SH-SY5Y (cell line): ENCODE data around the gene GPR65.

Source experiments
- GATA2 ChIP-seq: IDR thresholded peaks from 2 replicates; pipeline ENCODE4 v1.6.1; 2011; ENCODE audit warnings: mild to moderate bottlenecking, low read depth, low read length
- GATA3 ChIP-seq: IDR thresholded peaks from 2 replicates; pipeline ENCODE4 v1.6.1; 2011; ENCODE audit warnings: low read depth, mild to moderate bottlenecking, low read length, moderate library complexity

Gene GPR65, protein sequence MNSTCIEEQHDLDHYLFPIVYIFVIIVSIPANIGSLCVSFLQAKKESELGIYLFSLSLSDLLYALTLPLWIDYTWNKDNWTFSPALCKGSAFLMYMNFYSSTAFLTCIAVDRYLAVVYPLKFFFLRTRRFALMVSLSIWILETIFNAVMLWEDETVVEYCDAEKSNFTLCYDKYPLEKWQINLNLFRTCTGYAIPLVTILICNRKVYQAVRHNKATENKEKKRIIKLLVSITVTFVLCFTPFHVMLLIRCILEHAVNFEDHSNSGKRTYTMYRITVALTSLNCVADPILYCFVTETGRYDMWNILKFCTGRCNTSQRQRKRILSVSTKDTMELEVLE

DNA sequence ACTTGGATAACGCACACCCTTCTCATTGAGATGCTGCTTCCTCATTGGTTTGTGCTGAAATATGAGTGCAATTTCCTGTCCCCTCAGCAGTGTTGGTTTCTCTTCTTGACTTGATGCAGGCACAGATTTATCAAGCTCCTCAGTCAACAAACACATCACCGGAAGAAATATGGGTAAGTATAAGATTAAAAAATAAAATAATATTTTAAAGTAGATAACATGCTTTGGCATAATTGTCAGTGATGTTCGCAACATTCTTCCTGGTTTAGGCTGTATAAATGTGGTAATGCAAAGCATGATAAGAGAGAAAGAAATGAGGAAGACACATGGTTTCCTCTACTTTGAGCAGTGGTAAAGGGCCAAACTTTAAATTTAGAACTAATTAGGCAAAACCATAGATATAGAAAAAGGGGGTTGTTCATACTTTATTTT, at the start of gene GPR65:
TSS of gene GPR65 (plus strand) at position 86 of the 432 bp plus-strand sequence. CDS start 5,713 bp downstream, outside the sequence.
- no peak for TF ChIP-seq GATA3
- TF ChIP-seq GATA2 = no peak

DNA sequence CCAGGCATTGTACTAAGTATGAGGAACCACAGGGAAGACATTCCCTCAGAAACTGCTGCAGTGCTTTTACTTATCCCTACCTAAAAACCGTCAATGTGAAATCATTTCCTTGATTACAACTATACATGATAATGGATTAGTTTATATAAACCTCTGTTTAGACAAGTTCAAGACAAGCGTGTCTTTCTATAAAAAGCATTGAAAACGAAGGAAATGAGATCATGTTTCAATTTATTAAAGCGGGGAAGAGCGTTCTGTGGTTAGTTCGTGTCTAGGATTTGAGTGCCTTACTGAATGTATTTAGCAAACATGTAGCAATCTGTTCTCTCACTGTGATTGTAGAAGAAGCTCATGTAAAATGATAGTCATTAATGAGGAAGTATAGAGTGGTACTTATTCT, 49.4 kb upstream of the GPR65 start:
- TF ChIP-seq GATA3 (no peak), GATA2 (no peak)

DNA sequence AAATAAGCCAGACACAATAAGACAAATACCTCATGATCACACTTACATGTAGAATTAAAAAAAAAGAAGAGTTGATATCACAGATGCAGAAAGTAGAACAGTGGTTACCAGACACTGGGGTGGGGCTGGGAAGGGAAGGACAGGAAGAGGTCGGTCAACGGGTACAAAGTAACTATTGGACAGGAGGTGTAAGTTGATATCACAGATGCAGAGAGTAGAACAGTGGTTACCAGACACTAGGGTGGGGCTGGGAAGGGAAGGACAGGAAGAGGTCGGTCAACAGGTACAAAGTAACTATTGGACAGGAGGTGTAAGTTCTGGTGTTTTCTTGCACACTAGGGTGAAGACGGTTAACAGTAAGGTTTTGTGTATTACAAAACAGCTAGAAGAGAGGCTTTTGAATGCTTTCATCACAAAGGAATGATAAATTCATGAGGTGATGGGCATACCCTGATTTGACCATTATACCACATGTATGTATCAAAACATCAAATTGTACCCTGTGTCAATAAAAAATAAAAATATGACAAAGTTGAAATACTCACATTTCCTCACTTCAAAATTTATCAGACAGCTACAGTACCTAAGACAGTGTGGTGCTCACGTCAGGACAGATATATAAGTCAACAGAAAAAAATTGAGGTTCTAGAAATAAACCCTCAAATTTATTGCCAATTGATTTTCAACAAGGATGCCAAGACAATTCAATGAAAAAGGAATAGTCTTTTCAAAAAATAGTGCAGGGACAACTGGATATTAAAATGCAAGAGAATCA, 44.7 kb upstream of the GPR65 start:
- TF ChIP-seq GATA2 = no peak
- TF ChIP-seq GATA3 = no peak

DNA sequence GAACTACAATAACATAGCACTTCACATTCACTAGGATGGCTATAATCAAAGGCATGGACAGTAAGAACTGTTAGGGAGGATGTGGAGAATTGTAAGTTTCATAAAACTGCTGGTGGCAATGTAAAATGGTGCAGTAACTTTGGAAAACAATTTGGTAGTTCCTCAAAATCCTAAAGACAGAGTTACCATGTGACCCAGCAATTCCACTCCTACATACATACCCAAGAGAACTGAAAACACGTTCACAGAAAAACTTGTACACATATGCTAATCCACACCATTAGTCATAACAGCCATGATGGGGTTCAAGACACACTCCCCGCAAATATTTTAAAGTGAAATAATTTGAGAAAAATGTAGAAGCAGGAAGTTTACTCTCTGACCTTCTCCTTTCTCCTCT, 43.7 kb upstream of the GPR65 start:
- no peak for TF ChIP-seq GATA2
- TF ChIP-seq GATA3 = no peak

DNA sequence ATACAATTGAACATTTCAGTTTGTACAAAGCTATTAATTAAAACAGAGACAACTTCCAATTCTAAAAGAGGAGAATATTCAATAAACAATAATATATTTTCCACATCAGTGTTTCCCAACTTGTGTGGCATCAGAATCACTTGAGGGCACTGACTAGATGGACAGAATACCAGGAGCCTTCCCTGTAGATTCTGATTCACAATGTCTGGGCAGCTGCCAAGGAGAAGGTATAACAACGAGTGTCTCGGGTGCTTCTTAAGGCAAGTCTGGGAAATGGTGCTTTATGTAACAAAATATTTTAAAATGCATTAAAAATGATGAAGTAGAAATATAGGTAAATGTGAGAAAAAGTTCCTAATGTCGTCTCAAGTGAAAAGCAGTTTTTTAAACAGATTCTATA, 38.1 kb upstream of the GPR65 start:
- TF ChIP-seq GATA3 (no peak), GATA2 (no peak)

DNA sequence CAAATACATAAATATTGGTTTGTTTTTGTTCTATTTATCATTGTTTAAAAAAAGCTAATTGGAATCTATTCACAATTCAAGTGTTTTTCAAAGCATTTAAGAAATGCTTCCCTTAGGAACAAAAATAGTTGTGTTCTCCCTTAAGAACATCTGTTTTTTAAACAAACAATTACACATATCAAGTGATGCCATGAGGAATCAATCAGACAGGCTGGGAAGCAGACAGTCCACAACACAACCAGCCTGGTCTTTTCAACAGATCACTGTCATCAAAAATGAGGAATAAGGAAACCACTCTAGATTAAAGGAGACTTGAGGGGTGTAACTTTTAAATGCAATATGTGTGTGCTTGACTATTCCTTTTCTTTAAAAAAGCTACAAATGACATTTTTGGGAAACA, 37.4 kb upstream of the GPR65 start:
- TF ChIP-seq GATA3 (no peak), GATA2 (no peak)

DNA sequence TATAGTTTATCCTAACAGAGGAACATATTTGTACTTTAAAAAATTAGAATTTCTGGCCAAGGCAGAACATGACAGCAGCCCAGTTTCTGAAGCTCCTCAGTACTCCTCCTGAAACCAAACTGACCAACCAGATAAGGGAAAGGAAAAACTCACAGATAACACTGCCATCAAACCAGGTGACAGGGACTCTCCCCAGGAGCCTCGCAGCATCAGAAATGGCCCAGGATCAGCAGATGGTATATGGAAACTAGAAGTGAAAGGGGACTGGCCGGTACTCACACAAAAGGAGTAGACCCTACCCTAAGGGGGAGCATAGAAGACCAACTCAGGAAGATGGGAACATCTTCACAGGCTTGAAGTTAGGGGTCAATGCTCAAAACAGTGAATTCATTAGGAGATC, 33.9 kb upstream of the GPR65 start:
- TF ChIP-seq GATA3 (no peak), GATA2 (no peak)

DNA sequence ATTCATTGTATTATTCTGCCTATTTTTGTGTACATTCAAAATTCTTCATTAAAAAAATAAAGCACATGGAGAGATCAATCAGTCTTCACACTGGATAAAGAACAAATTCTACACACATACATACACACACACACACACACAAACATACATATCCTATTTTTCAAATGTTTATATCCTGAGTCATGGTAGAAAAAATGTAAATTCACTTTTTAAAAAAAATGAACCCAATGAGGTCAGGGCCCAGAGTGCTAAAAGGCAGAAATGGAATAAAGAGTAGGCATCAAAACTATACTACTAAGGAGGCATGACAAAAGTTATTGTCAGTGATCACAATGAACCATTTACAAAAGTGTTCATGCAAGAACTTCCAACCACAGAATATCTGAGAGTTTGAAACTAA, 29.3 kb upstream of the GPR65 start:
- no peak for TF ChIP-seq GATA3
- TF ChIP-seq GATA2 = no peak

DNA sequence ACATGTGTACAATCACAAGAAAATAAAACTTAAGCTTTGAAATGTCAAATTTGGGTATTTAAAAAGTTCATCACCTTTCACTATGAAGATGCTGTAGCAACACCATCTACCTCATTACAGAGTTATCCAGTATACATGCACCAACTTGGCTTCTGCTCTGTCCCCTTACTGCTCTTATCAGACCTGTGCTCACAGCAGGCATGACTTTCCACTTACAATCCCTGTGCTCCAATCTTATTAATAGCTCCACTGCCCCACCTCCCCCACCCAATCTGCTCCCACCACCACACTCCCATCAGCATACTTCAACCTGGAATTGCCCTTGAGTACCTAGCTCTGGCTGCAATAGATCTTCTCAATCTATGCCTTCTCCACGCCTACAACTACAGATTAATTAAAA, 25.2 kb upstream of the GPR65 start:
- TF ChIP-seq GATA3 (no peak), GATA2 (no peak)

DNA sequence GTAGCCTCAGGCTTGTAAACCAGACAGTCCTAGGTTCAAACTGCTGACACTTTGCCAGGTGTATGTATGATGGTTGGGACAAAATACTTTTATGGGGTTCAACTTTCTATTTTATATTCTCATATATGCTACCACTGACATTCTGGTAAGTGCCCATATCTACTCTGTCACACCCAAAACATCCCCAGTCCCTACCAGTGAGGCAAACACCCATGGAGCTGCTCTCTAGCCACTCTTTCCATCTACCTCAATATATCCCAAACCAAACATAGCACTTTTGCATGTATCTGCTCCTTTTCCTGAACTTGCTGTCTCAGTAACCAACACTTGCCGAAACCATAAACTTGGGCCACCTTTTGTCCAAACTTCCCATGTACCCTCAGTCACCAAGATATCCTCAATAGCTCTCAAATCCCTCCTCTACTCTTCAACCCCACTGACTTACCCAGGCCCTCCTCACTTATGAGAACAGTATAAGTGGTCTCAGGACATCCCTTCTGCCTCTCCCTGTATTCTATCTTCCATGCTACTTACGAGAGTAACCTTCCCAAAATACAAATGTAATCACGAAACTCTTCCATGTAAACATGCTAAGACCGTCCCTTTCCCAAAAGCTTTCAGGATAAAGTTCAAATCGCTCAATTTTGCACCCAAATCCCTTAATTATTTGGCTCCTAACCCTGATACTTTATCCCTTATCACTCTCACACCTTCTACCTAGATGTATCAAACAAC, 15.5 kb upstream of the GPR65 start:
- no peak for TF ChIP-seq GATA3
- no peak for TF ChIP-seq GATA2

DNA sequence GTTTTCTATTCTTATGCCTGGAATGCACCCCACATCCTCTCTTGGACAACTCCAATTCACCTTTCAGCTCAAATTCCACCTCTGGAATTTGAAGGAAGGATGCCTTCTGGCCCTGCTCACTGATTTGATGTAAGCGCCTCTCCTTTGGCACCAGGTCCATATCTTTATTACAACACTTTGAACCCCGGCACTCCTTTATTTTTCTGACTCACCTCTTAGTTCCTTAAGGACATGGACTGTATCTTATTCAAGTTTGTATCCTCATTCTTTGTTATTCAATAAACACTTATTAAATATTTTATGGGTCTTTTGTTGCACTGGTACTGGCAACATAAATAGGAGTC, 15.0 kb upstream of the GPR65 start:
- TF ChIP-seq GATA2 (no peak), GATA3 (no peak)

DNA sequence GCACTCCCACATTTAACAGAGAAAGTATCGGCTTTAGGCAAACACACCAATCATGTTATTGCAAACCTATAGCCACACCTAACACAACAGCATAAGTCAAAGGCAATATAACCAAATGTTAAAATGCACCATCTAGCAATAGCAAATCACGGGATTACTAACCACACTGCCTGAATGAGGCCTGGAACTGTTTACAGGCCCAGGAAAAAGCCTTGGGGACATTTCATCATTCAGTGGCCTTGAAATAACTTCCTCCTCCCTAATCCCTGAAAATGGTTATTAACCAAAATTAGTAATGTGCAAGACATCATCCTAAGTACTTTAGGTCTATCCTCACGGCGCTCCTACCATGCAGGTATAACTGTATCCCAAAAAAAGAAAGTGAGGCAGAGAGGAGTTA, 14.3 kb upstream of the GPR65 start:
- TF ChIP-seq GATA2 (no peak), GATA3 (no peak)

DNA sequence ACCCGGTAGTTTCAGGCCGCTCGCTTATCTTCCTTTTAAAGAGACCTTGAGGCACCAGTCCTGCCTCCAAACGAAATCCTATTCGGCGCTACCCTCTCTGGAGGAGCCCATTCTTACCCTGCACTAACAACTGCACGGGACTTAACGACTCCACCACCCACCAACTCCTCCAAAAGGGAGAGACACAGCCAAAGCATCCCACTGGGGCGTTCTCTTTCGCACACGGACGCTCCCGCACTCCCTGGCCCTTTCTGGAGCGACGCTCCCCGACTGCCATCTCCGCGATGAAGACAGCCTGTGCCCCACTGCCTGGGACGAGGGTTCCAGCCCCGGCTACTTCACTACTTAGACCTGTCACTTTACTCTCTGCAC, 12.6 kb upstream of the GPR65 start:
- TF ChIP-seq GATA2 = no peak
- TF ChIP-seq GATA3 = no peak
